WERI-Rb-1 (cell line): ENCODE data around the gene ANO10.

Experiments
- DNase-seq: peaks from one replicate; pipeline ENCODE4 v3.0.0-alpha.2; 2020
- H3K27ac ChIP-seq: fragments of 250-450 bp; sonication (Bioruptor Pico); 2 replicates; pipeline ENCODE4 v1.5.1; 2020; ENCODE audit warnings: mild to moderate bottlenecking, moderate library complexity
- H3K27me3 ChIP-seq: fragments of 250-450 bp; sonication (Bioruptor Pico); 2 replicates; pipeline ENCODE4 v1.5.1; 2021; ENCODE audit warnings: mild to moderate bottlenecking, low read depth, moderate library complexity; ENCODE audit not compliant: insufficient read depth, severe bottlenecking
- H3K36me3 ChIP-seq: fragments of 250-450 bp; sonication (Bioruptor Pico); 2 replicates; pipeline ENCODE4 v1.5.1; 2020; ENCODE audit warnings: mild to moderate bottlenecking, moderate library complexity
- H3K4me3 ChIP-seq: 2 replicates; pipeline ENCODE4 v1.5.1; 2011; ENCODE audit warnings: low read depth, mild to moderate bottlenecking, control low read depth, low read length
- H3K9me3 ChIP-seq: fragments of 250-450 bp; sonication (Bioruptor Pico); 2 replicates; pipeline ENCODE4 v1.5.1; 2021; ENCODE audit warnings: mild to moderate bottlenecking, moderate library complexity; ENCODE audit not compliant: severe bottlenecking
- CTCF ChIP-seq: IDR thresholded peaks from 2 replicates; pipeline ENCODE4 v1.5.1; 2011; ENCODE audit warnings: low read depth, mild to moderate bottlenecking, control low read depth, inconsistent platforms, low read length

ANO10 gene

GRCh38 chr3:43405888-43406642 is 215.7 kb downstream of the ANO10 start:
- no peaks in the 10 kb centered on the region for H3K27me3 ChIP-seq
- no peak for TF ChIP-seq CTCF
- no peak overlapping the region for H3K4me3 ChIP-seq
- H3K27ac ChIP-seq, result no peak overlapping the region
- no peaks in the 10 kb centered on the region for H3K9me3 ChIP-seq
- no peaks in the 10 kb centered on the region for H3K36me3 ChIP-seq
- no peak for DNase-seq

GRCh38 chr3:43400781-43401730 is 220.8 kb downstream of the ANO10 start:
- no peak for DNase-seq
- Histone ChIP-seq H3K36me3 (no peaks in the 10 kb centered on the region), H3K27ac (no peak overlapping the region), H3K9me3 (no peaks in the 10 kb centered on the region), H3K27me3 (no peaks in the 10 kb centered on the region), H3K4me3 (no peak overlapping the region)
- no peak for TF ChIP-seq CTCF

GRCh38 chr3:43400167-43400566 is 221.6 kb downstream of the ANO10 start:
- no peak for DNase-seq
- H3K27ac ChIP-seq, result no peak overlapping the region
- H3K4me3 ChIP-seq, result no peak overlapping the region
- TF ChIP-seq CTCF, result no peak
- H3K27me3 ChIP-seq, result no peaks in the 10 kb centered on the region
- no peaks in the 10 kb centered on the region for H3K9me3 ChIP-seq
- H3K36me3 ChIP-seq, result no peaks in the 10 kb centered on the region

- Histone ChIP-seq H3K4me3 (no peak overlapping the region), H3K9me3 (no peaks in the 10 kb centered on the region), H3K27me3 (no peaks in the 10 kb centered on the region), H3K36me3 (no peaks in the 10 kb centered on the region), H3K27ac (no peak overlapping the region)
- no peak for TF ChIP-seq CTCF
- no peak for DNase-seq
Measured at GRCh38 chr3:43399034-43399433, 222.8 kb downstream of the ANO10 start.

- TF ChIP-seq CTCF, result no peak
- no peak overlapping the region for H3K4me3 ChIP-seq
- H3K36me3 ChIP-seq, result no peaks in the 10 kb centered on the region
- H3K27ac ChIP-seq, result no peak overlapping the region
- no peak for DNase-seq
- H3K27me3 ChIP-seq, result no peaks in the 10 kb centered on the region
- no peaks in the 10 kb centered on the region for H3K9me3 ChIP-seq
Measured at GRCh38 chr3:43394041-43394554, 227.7 kb downstream of the ANO10 start.
